Ureter (tissue), 1 donor: ENCODE results near the gene SLIT3. TPM values are rescaled to one million over a fixed set of nuclear protein-coding genes. Genes with fewer than 3 reads are reported as not detected.

Experiments used
- DNase-seq: peaks from one replicate; pipeline ENCODE4 v3.0.0-alpha.2; 2020; ENCODE audit warnings: low spot score
- total RNA-seq: library from RNA; stranded (reverse); gene quantifications from one replicate; pipeline ENCODE4 v1.2.4, GENCODE V29; 2023
- donor health status: DM: yes; HTN: yes; CAD: no.

SLIT3 gene
- total RNA-seq, 1 donor from 2014 or later: 67.0 TPM

GRCh38 chr5:169299191-169299662 is 1.7 kb downstream of the SLIT3 start:
- DNase-seq: peak; percentile 52

GRCh38 chr5:169298193-169298592 is 2.7 kb downstream of the SLIT3 start:
- no peak for DNase-seq

- DNase-seq: no peak
Measured at GRCh38 chr5:169296419-169297143, 4.4 kb downstream of the SLIT3 start.

- peak; percentile 15 for DNase-seq
Measured at GRCh38 chr5:169295306-169295705, 5.6 kb downstream of the SLIT3 start.

- peak; percentile 20 for DNase-seq
Measured at GRCh38 chr5:169294621-169295020, 6.3 kb downstream of the SLIT3 start.

- DNase-seq: peak; percentile 5
Measured at GRCh38 chr5:169291877-169292276, 9.1 kb downstream of the SLIT3 start.

GRCh38 chr5:169290895-169291294 is 10.0 kb downstream of the SLIT3 start:
- DNase-seq: no peak

- no peak for DNase-seq
Measured at GRCh38 chr5:169289520-169289919, 11.4 kb downstream of the SLIT3 start.

GRCh38 chr5:169288066-169288930 is 12.6 kb downstream of the SLIT3 start:
- no peak for DNase-seq

- DNase-seq: no peak
Measured at GRCh38 chr5:169287529-169287928, 13.4 kb downstream of the SLIT3 start.

- no peak for DNase-seq
Measured at GRCh38 chr5:169286572-169287300, 14.2 kb downstream of the SLIT3 start.

- no peak for DNase-seq
Measured at GRCh38 chr5:169283887-169284286, 17.1 kb downstream of the SLIT3 start.

- no peak for DNase-seq
Measured at GRCh38 chr5:169281625-169282024, 19.3 kb downstream of the SLIT3 start.

GRCh38 chr5:169280696-169281095 is 20.2 kb downstream of the SLIT3 start:
- no peak for DNase-seq

GRCh38 chr5:169280286-169280685 is 20.7 kb downstream of the SLIT3 start:
- no peak for DNase-seq

GRCh38 chr5:169279125-169279524 is 21.8 kb downstream of the SLIT3 start:
- no peak for DNase-seq

GRCh38 chr5:169273881-169274280 is 27.1 kb downstream of the SLIT3 start:
- no peak for DNase-seq

- DNase-seq: no peak
Measured at GRCh38 chr5:169273451-169273850, 27.5 kb downstream of the SLIT3 start.

- no peak for DNase-seq
Measured at GRCh38 chr5:169272731-169273427, 28.1 kb downstream of the SLIT3 start.

- no peak for DNase-seq
Measured at GRCh38 chr5:169272111-169272510, 28.8 kb downstream of the SLIT3 start.

GRCh38 chr5:169270827-169271226 is 30.1 kb downstream of the SLIT3 start:
- no peak for DNase-seq

- DNase-seq: no peak
Measured at GRCh38 chr5:169268019-169268418, 32.9 kb downstream of the SLIT3 start.
